CD4-positive, alpha-beta memory T cell (primary cell): ENCODE measurements around the gene MYL6. TPM values are rescaled to one million over a fixed set of nuclear protein-coding genes. Genes with fewer than 3 reads are reported as not detected.
A peak's percentile ranks its signal among the peaks of the same experiment; 100 is the strongest.
"Not testable (repeated sequence)": the region's sequence is repeated elsewhere in the genome, so short reads cannot be mapped to it uniquely, and the experiment has no call there.

Source experiments
- CTCF ChIA-PET: fragments of 350-600 bp; sonication (Branson Sonifier 250); formaldehyde crosslinking; loops from one replicate; lab custom pipeline; 2021; ENCODE audit warnings: inconsistent platforms; ENCODE audit not compliant: partially characterized antibody; lab: Charles Lee
- POLR2A ChIA-PET: fragments of 350-600 bp; sonication (Branson Sonifier 250); formaldehyde crosslinking; loops from one replicate; lab custom pipeline; 2021; ENCODE audit not compliant: partially characterized antibody; lab: Charles Lee
- DNase-seq, 5 donors: peaks; one replicate each; pipeline versions ENCODE4 v3.0.0 to v3.0.0-alpha.2; 2020 to 2022; ENCODE audit warnings: mixed read lengths in 1 of 5
- H3K27ac ChIP-seq: one replicate; pipeline ENCODE4 v1.7.0; 2013; ENCODE audit warnings: low read depth, low read length
- H3K27me3 ChIP-seq: 2 replicates; pipeline ENCODE4 v1.7.0; 2013; ENCODE audit warnings: mild to moderate bottlenecking, low read length, moderate library complexity; ENCODE audit not compliant: insufficient read depth
- H3K36me3 ChIP-seq: 2 replicates; pipeline ENCODE4 v1.7.0; 2013; ENCODE audit warnings: mild to moderate bottlenecking, low read length, moderate library complexity; ENCODE audit not compliant: insufficient read depth
- H3K4me1 ChIP-seq: 2 replicates; pipeline ENCODE4 v1.7.0; 2013; ENCODE audit warnings: mild to moderate bottlenecking, low read length, moderate library complexity; ENCODE audit not compliant: insufficient read depth
- H3K4me3 ChIP-seq, 2 donors: one replicate each; pipeline ENCODE4 v1.7.0; 2013; ENCODE audit warnings: low read length in 2 of 2, mild to moderate bottlenecking in 1 of 2
- H3K9me3 ChIP-seq, 2 donors: one replicate each; pipeline ENCODE4 v1.7.0; 2013; ENCODE audit warnings: low read length in 2 of 2, control low read depth in 1 of 2; ENCODE audit not compliant: control insufficient read depth in 1 of 2
- H3K27ac Mint-ChIP-seq, 7 donors: one replicate each; pipeline ENCODE4 v1.8.0; 2020 to 2021; ENCODE audit warnings: mixed read lengths in 7 of 7, mild to moderate bottlenecking in 6 of 7, inconsistent platforms in 3 of 7, moderate library complexity in 3 of 7
- H3K27me3 Mint-ChIP-seq, 2 donors: one replicate each; pipeline ENCODE4 v1.8.0; 2020 to 2021; ENCODE audit warnings: mixed read lengths in 2 of 2
- H3K36me3 Mint-ChIP-seq, 2 donors: one replicate each; pipeline ENCODE4 v1.8.0; 2020 to 2021; ENCODE audit warnings: mixed read lengths in 2 of 2, inconsistent platforms in 1 of 2, mild to moderate bottlenecking in 1 of 2
- H3K4me1 Mint-ChIP-seq, 4 donors: one replicate each; pipeline ENCODE4 v1.8.0; 2020 to 2021; ENCODE audit warnings: mixed read lengths in 4 of 4, mild to moderate bottlenecking in 1 of 4
- H3K4me3 Mint-ChIP-seq, 8 donors: one replicate each; pipeline ENCODE4 v1.8.0; 2020 to 2021; ENCODE audit warnings: mixed read lengths in 8 of 8, mild to moderate bottlenecking in 7 of 8, moderate library complexity in 6 of 8, inconsistent platforms in 3 of 8
- H3K9me3 Mint-ChIP-seq, 8 donors: one replicate each; pipeline ENCODE4 v1.8.0; 2020 to 2021; ENCODE audit warnings: mixed read lengths in 8 of 8, mild to moderate bottlenecking in 5 of 8, inconsistent platforms in 3 of 8, moderate library complexity in 1 of 8
- intact Hi-C: fragments of 100-400 bp; cut with micrococcal nuclease; formaldehyde crosslinking; loops from one replicate; pipeline ENCODE4 v1.15.1; 2023
- polyA plus RNA-seq, 2 donors: library from polyadenylated mRNA; unstranded; fragments of 300-500 nt; fragmentation: Illumina TruSeq; gene quantifications; one replicate each; pipeline ENCODE4 v1.2.3, GENCODE V29; 2021
- total RNA-seq, 2 experiments: library from RNA; stranded (reverse); gene quantifications; one replicate each; pipeline ENCODE4 v1.2.3, GENCODE V29; 2021

The MYL6 gene
- total and polyA plus RNA-seq, 4 experiments from 2014 or later = 567 to 3,317 (median 1,365) TPM

DNA sequence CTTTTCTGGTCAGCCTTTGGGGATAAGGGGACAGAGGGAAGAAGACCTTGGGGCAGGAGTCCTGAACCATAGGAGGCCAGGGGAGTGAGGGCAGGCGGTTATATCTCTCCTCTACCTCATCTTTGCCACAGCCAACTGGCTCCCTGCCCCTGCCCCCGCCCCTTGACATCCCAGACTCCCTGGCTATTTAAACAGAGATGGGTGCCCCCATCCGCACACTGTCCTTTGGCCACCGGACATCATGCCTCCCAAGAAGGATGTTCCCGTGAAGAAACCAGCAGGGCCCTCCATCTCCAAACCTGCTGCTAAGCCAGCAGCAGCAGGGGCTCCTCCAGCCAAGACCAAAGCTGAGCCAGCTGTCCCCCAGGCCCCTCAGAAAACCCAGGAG is 4.5 kb upstream of the MYL6 start:
- Histone ChIP-seq H3K4me3 (no peak overlapping the region), H3K9me3 (no peaks in the 10 kb centered on the region), H3K27me3 (no peaks in the 10 kb centered on the region), H3K36me3 (no peaks in the 10 kb centered on the region), H3K27ac (no peak overlapping the region), H3K4me1 (peaks cover 36% of the 10 kb centered on the region)
- H3K4me1 Mint-ChIP-seq = peaks cover 17 to 59% (median 31%) of the 10 kb centered on the region in 4 donors
- ChIA-PET POLR2A (interaction anchor here (10.7 to 10.8 kb wide), 2 partner anchors 26 to 35 kb away, joined by 126 to 236 read pairs; partner anchors contain the start of genes ESYT1 and SMARCC2), CTCF (interaction anchor here (3.9 kb wide), 1 partner anchor 34 kb away, joined by 24 read pairs; the partner anchor contains the start of gene ZC3H10)
- no peaks in the 10 kb centered on the region for H3K27me3 Mint-ChIP-seq
- no peak for DNase-seq
- intact Hi-C loops = no loop called here
- no peaks in the 10 kb centered on the region for H3K9me3 Mint-ChIP-seq
- H3K36me3 Mint-ChIP-seq = peaks cover 0 to 8% of the 10 kb centered on the region in 2 donors
- peak overlapping the region in 1 of 7 donors; percentile 95 for H3K27ac Mint-ChIP-seq
- H3K4me3 Mint-ChIP-seq = peak overlapping the region in 2 of 8 donors; percentile 13 to 40

- H3K9me3 Mint-ChIP-seq = no peaks in the 10 kb centered on the region
- ChIA-PET CTCF (interaction anchor here (3.9 kb wide), 1 partner anchor 35 kb away, joined by 24 read pairs; the partner anchor contains the start of gene ZC3H10), POLR2A (interaction anchor here (1.0 to 10.8 kb wide), 5 partner anchors 15 to 68 kb away, joined by 3 to 236 read pairs (median 15); partner anchors contain the start of genes ESYT1, RNF41, SMARCC2 and ZC3H10)
- H3K36me3 Mint-ChIP-seq = peaks cover 0 to 15% of the 10 kb centered on the region in 2 donors
- peaks cover 21 to 66% (median 37%) of the 10 kb centered on the region in 4 donors for H3K4me1 Mint-ChIP-seq
- Histone ChIP-seq H3K9me3 (no peaks in the 10 kb centered on the region), H3K4me1 (peaks cover 39% of the 10 kb centered on the region), H3K4me3 (no peak overlapping the region), H3K27ac (no peak overlapping the region), H3K27me3 (no peaks in the 10 kb centered on the region), H3K36me3 (no peaks in the 10 kb centered on the region)
- DNase-seq = no peak
- intact Hi-C loops = no loop called here
- no peaks in the 10 kb centered on the region for H3K27me3 Mint-ChIP-seq
- H3K27ac Mint-ChIP-seq = no peak overlapping the region
- no peak overlapping the region for H3K4me3 Mint-ChIP-seq
Observed at GRCh38 chr12:56154246-56154771, 3.9 kb upstream of the MYL6 start.

DNA sequence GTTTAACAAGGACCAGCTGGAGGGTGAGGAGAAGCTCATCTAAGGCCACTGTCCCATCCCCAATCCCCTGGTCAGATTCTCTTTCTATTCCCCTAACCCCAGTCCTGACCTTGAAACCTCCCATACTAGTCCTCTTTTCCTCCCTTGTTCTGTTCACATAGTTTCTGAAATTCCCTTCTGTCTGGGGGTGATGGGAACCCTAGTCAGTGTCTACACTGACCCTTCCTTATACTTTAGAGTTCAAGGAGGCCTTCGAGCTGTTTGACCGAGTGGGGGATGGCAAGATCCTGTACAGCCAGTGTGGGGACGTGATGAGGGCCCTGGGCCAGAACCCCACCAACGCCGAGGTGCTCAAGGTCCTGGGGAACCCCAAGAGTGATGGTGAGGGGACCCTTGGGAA is 3.3 kb upstream of the MYL6 start:
- H3K4me3 Mint-ChIP-seq = peak overlapping the region in 1 of 8 donors; percentile 32
- no peaks in the 10 kb centered on the region for H3K9me3 Mint-ChIP-seq
- peak overlapping the region in 3 of 7 donors; percentile 44 to 79 (median 66) for H3K27ac Mint-ChIP-seq
- no peak overlapping the region for H3K27ac ChIP-seq
- DNase-seq = no peak
- no peaks in the 10 kb centered on the region for H3K27me3 Mint-ChIP-seq
- no peaks in the 10 kb centered on the region for H3K9me3 ChIP-seq
- no peaks in the 10 kb centered on the region for H3K27me3 ChIP-seq
- POLR2A ChIA-PET = interaction anchor here (1.0 to 10.8 kb wide), 5 partner anchors 14 to 67 kb away, joined by 3 to 236 read pairs (median 15); partner anchors contain the start of genes ESYT1, RNF41, SMARCC2 and ZC3H10
- H3K4me3 ChIP-seq = no peak overlapping the region
- peaks cover 45% of the 10 kb centered on the region for H3K4me1 ChIP-seq
- peaks cover 1 to 19% of the 10 kb centered on the region in 2 donors for H3K36me3 Mint-ChIP-seq
- peaks cover 25 to 71% (median 41%) of the 10 kb centered on the region in 4 donors for H3K4me1 Mint-ChIP-seq
- intact Hi-C loops = no loop called here
- H3K36me3 ChIP-seq = peaks cover 2% of the 10 kb centered on the region
- CTCF ChIA-PET = interaction anchor here (3.9 kb wide), 1 partner anchor 36 kb away, joined by 24 read pairs; the partner anchor contains the start of gene ZC3H10

DNA sequence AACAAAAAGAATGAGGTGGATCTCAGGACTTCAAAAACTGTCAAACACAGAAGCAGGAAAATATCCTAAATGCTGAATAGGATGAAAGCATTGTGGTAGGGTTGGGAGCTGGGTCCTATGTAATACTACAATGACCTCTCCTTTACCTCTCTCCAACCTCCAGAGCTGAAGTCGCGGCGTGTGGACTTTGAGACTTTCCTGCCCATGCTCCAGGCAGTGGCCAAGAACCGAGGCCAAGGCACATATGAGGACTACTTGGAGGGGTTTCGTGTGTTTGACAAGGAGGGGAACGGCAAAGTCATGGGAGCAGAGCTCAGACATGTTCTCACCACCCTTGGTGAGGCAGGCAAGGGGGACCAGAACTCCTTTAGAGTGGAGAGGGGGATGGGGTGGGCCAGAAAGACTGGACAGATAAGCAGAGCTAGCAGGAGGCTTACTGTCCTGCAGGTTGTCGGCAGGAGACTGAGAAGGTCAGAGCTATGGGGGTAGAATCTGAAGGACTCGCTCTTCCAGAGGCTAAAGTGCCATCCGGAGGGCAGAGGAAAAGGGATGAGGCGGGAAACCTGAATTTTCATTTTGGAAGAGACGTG is 2.8 kb upstream of the MYL6 start:
- intact Hi-C loops = no loop called here
- Mint-ChIP-seq H3K9me3 (no peaks in the 10 kb centered on the region), H3K27me3 (no peaks in the 10 kb centered on the region), H3K4me3 (peak overlapping the region; percentile 24 to 76 (median 42)), H3K27ac (peak overlapping the region in 3 of 7 donors; percentile 51 to 62 (median 60)), H3K4me1 (peaks cover 31 to 72% (median 44%) of the 10 kb centered on the region in 4 donors), H3K36me3 (peaks cover 7 to 24% of the 10 kb centered on the region in 2 donors)
- ChIA-PET CTCF (interaction anchor here (0.9 to 3.9 kb wide), 3 partner anchors 31 to 36 kb away, joined by 3 to 24 read pairs (median 6); partner anchors contain the start of genes SMARCC2 and ZC3H10), POLR2A (interaction anchor here (0.6 to 10.8 kb wide), 6 partner anchors 14 to 946 kb away, joined by 3 to 236 read pairs (median 10); partner anchors contain the start of genes ESYT1, RNF41, SMARCC2 and ZC3H10)
- peaks cover 49% of the 10 kb centered on the region for H3K4me1 ChIP-seq
- H3K27me3 ChIP-seq = no peaks in the 10 kb centered on the region
- no peak overlapping the region for H3K4me3 ChIP-seq
- H3K9me3 ChIP-seq = no peaks in the 10 kb centered on the region
- no peak for DNase-seq
- no peak overlapping the region for H3K27ac ChIP-seq
- H3K36me3 ChIP-seq = peaks cover 7% of the 10 kb centered on the region

DNA sequence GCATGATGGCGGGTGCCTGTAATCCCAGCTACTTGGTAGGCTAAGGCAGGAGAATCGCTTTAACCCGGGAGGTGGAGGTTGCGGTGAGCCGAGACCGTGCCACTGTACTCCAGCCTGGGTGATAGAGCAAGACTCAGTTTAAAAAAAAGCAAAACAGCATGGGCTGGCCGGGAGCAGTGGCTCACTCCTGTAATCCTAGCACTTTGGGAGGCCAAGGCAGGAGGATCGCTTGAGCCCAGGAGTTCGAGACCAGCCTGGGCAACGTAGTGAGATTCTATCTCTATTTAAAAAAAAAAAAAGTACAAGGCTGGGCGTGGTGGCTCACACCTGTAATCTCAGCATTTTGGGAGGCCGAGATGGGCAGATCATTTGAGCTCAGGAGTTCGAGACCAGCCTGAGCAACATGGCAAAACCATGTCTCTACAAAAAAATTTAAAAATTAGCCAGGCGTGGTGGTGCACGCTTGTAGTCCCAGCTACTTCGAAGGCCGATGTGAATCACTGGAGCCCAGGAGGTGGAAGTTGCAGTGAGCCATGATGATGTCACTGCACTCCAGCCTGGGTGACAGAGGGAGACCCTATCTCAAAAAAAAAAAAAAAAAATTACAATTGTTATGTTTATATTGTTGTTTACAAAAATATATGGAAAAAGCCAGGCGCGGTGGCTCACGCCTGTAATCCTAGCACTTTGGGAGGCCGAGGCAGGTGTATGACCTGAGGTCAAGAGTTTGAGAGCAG is 1.5 kb upstream of the MYL6 start:
- ChIA-PET POLR2A (interaction anchor here (0.6 to 10.8 kb wide), 7 partner anchors 8 to 39 kb away, joined by 3 to 236 read pairs (median 4); partner anchors contain the start of genes ESYT1, SMARCC2 and ZC3H10), CTCF (interaction anchor here (1.7 to 3.9 kb wide), 2 partner anchors 33 to 37 kb away, joined by 6 to 24 read pairs; partner anchors contain the start of genes SMARCC2 and ZC3H10)
- Histone ChIP-seq H3K36me3 (peaks cover 18% of the 10 kb centered on the region), H3K4me1 (peaks cover 49% of the 10 kb centered on the region), H3K27ac (peak overlapping the region; percentile 97)
- DNase-seq, H3K27me3 ChIP-seq, H3K9me3 ChIP-seq, H3K4me3 ChIP-seq, H3K27me3 Mint-ChIP-seq, H3K9me3 Mint-ChIP-seq: not testable (repeated sequence)
- Mint-ChIP-seq H3K27ac (peak overlapping the region in 6 of 7 donors; percentile 96 to 100 (median 98)), H3K36me3 (peaks cover 15 to 36% of the 10 kb centered on the region in 2 donors), H3K4me1 (peaks cover 29 to 72% (median 45%) of the 10 kb centered on the region in 4 donors), H3K4me3 (peak overlapping the region; percentile 93 to 100 (median 97))
- intact Hi-C loops = loop anchor here (1.0 kb wide), 2 partner anchors 32 to 68 kb away; partner anchors contain the start of gene NABP2

- peaks cover 22 to 40% of the 10 kb centered on the region in 2 donors for H3K36me3 Mint-ChIP-seq
- Histone ChIP-seq H3K9me3 (no peaks in the 10 kb centered on the region), H3K27me3 (no peaks in the 10 kb centered on the region), H3K27ac (peak overlapping the region; percentile 97), H3K36me3 (peaks cover 25% of the 10 kb centered on the region), H3K4me3 (peak overlapping the region; percentile 53 to 76), H3K4me1 (peaks cover 49% of the 10 kb centered on the region)
- peak; percentile 71 to 82 (median 75) for DNase-seq
- H3K4me1 Mint-ChIP-seq = peaks cover 30 to 68% (median 43%) of the 10 kb centered on the region in 4 donors
- H3K27me3 Mint-ChIP-seq = no peaks in the 10 kb centered on the region
- H3K9me3 Mint-ChIP-seq = no peaks in the 10 kb centered on the region
- intact Hi-C loops = loop anchor here (1.0 to 2.0 kb wide), 4 partner anchors 29 to 67 kb away; partner anchors contain the start of genes ESYT1, NABP2 and RNF41
- ChIA-PET CTCF (interaction anchor here (1.7 to 3.9 kb wide), 4 partner anchors 29 to 38 kb away, joined by 6 to 24 read pairs (median 12); partner anchors contain the start of genes ESYT1, SMARCC2 and ZC3H10), POLR2A (interaction anchor here (0.6 to 10.8 kb wide), 11 partner anchors 9 to 292 kb away, joined by 3 to 236 read pairs (median 7); partner anchors contain the start of genes ESYT1, RPL41, SMARCC2 and TIMELESS)
- H3K4me3 Mint-ChIP-seq = peak overlapping the region; percentile 93 to 100 (median 97)
- peak overlapping the region; percentile 96 to 100 (median 99) for H3K27ac Mint-ChIP-seq
Observed at GRCh38 chr12:56157201-56158028, 744 bp upstream of the MYL6 start.
